HG03025 (cell line): ENCODE data around the gene RABEPK.
A peak's percentile ranks its signal among the peaks of the same experiment; 100 is the strongest.
"Not testable (repeated sequence)": the region's sequence is repeated elsewhere in the genome, so short reads cannot be mapped to it uniquely, and the experiment has no call there.

Source experiments
- ATAC-seq: cut with Tn5 transposase; IDR thresholded peaks from one replicate; pipeline ENCODE4 v1.9.1; 2021; ENCODE audit warnings: mild to moderate bottlenecking, moderate library complexity; ENCODE audit not compliant: unreplicated experiment, low FRiP score

The RABEPK gene

GRCh38 chr9:125190361-125190801, 10.0 kb upstream of the RABEPK start:
- ATAC-seq = no peak

- ATAC-seq = not testable (repeated sequence)
These were observed 5.9 kb upstream of the RABEPK start for GRCh38 chr9:125194466-125194865.

- not testable (repeated sequence) for ATAC-seq
These were observed 4.8 kb upstream of the RABEPK start for GRCh38 chr9:125195591-125195990.

GRCh38 chr9:125202846-125203618, 2.7 kb downstream of the RABEPK start:
- no peak for ATAC-seq

GRCh38 chr9:125204477-125204876, 4.1 kb downstream of the RABEPK start:
- ATAC-seq = no peak

GRCh38 chr9:125214186-125214585, 13.8 kb downstream of the RABEPK start:
- ATAC-seq = no peak

- no peak for ATAC-seq
These were observed 18.3 kb downstream of the RABEPK start for GRCh38 chr9:125218621-125219020.

GRCh38 chr9:125224858-125225257, 24.5 kb downstream of the RABEPK start:
- not testable (repeated sequence) for ATAC-seq

- no peak for ATAC-seq
These were observed 27.4 kb downstream of the RABEPK start for GRCh38 chr9:125227761-125228160.

- ATAC-seq = no peak
These were observed 33.3 kb downstream of the RABEPK start for GRCh38 chr9:125233678-125234077.

- ATAC-seq = not testable (repeated sequence)
These were observed 33.8 kb downstream of the RABEPK start for GRCh38 chr9:125234099-125234498.

- ATAC-seq = no peak
These were observed 35.6 kb downstream of the RABEPK start for GRCh38 chr9:125235804-125236519.

GRCh38 chr9:125236520-125237159, 36.3 kb downstream of the RABEPK start:
- ATAC-seq = not testable (repeated sequence)

- no peak for ATAC-seq
These were observed 38.0 kb downstream of the RABEPK start for GRCh38 chr9:125238127-125238914.

GRCh38 chr9:125238915-125239446, 38.6 kb downstream of the RABEPK start:
- no peak for ATAC-seq

- ATAC-seq = no peak
These were observed 39.6 kb downstream of the RABEPK start for GRCh38 chr9:125239631-125240597.

- peak; percentile 8 for ATAC-seq
These were observed 40.3 kb downstream of the RABEPK start for GRCh38 chr9:125240649-125240999.

GRCh38 chr9:125241000-125241862, 40.9 kb downstream of the RABEPK start, which contains the start of gene HSPA5:
Gene HSPA5 (minus strand): TSS chr9:125241343. CDS start chr9:125241126, 217 bp downstream.
- ATAC-seq = peak; percentile 91
